Hematopoietic multipotent progenitor cell treated with erythropoietin and hydrocortisone succinate and interleukin-3 and kit ligand, for 6 days (in vitro differentiated cells): ENCODE results near the gene WBP1.

Source experiments
- DNase-seq: peaks from one replicate; pipeline ENCODE4 v3.0.0-alpha.2; 2015

WBP1 gene

DNA sequence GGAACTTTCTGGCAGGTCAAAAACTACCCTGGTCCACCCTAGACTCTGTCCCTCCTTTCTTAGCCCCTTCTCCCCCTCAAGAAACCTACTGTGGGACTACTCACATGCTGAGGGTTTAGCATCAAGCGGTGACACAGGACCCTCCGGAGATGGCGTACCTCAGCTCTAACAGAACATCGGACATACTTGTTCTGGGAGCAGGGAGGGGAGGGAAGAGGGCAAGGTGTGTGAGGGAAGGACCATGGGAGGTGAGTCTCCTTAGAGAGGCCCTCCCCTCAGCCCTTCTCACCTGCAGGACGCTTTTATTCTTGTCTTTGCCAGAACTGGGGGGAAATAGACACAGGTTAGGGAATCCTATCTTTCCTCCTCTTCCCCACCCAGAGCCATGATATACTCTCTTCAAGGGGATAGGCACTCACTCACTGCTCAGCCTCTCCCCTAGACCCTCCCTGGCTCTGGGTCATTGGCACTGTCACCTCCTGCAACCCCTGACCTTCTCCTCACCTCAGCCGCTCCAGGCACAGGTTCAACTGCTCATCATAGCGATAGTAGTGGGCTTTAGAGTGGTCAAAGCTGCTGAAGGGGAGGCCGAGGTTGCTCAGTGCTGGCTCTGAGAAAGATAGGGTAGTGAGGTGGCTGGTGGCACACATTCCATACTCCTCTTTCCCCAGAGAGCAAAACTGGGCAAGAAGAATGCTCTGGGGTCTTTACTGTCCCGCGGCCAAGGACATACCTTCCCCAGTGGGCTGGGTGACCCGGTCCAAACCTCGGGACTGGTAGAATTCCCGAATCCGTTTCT lies 47.4 kb downstream of the WBP1 start:
- no peak for DNase-seq

DNA sequence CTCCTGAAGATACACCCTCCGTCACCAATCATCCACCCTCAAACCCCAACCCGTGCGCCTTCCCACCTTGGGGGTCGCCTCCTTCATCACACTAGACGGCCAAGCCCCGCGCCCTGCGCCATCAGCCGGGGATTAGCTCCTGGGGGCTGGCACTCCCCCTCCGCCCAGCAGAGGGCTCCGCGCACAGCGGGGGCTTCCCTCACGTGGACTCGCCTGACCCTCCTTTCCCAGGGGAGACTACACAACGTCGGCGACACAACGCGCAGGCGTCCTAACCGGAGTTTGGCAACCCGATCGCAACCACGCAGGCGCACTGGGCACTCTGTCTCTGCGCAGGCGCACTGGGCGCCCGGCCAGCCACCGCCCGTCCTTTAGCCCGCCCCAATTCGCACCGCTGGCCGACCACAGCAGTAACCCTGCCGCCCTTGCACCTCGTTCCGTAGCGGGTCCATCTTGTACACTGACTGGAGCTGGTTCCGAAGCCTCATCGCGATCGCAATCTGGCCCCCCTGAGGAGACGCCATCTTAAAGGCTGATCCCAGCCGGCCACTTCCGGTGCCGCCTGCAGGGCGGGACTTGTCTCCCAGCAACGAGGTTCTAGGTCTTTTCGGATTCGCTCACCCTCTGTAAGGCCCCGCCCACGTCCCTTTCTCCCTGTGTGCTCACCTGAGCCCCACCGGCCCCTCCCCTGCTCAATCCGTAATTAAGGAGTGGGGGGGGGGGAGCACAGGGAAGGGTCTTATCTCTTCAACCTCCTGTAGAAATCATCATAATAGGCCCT lies 49.1 kb downstream of the WBP1 start, which contains the start of gene PCGF1:
Gene PCGF1 (minus strand): TSS at position 551 of the 781 bp plus-strand sequence. CDS start 27 bp downstream, at position 524.
- DNase-seq: peak; percentile 99

- peak; percentile 53 for DNase-seq
Observed at GRCh38 chr2:74507926-74508520, 49.8 kb downstream of the WBP1 start.

- DNase-seq: no peak
Observed at GRCh38 chr2:74510272-74510671, 52.0 kb downstream of the WBP1 start.
